HEK293 (cell line): Measurements from ENCODE around the gene SLC25A45.
A peak's percentile ranks its signal among the peaks of the same experiment; 100 is the strongest.

Source experiments
- BCL11A ChIP-seq: fragments of 450-650 bp; formaldehyde crosslinking; IDR thresholded peaks from 2 replicates; pipeline ENCODE4 v1.5.1; 2016; ENCODE audit warnings: low read depth, missing biosample characterization, missing genetic modification characterization
- INSM2 ChIP-seq: fragments of 450-650 bp; formaldehyde crosslinking; IDR thresholded peaks from 2 replicates; pipeline ENCODE4 v1.5.1; 2016; ENCODE audit warnings: missing biosample characterization, missing genetic modification characterization
- KLF16 ChIP-seq: fragments of 450-650 bp; formaldehyde crosslinking; IDR thresholded peaks from 2 replicates; pipeline ENCODE4 v1.5.1; 2017; ENCODE audit warnings: missing biosample characterization, missing genetic modification characterization
- PRDM1 ChIP-seq: fragments of 450-650 bp; formaldehyde crosslinking; IDR thresholded peaks from 2 replicates; pipeline ENCODE4; 2016; ENCODE audit warnings: missing biosample characterization, missing genetic modification characterization
- PRDM2 ChIP-seq: fragments of 450-650 bp; formaldehyde crosslinking; IDR thresholded peaks from 2 replicates; pipeline ENCODE4 v1.5.1; 2016; ENCODE audit warnings: missing biosample characterization, missing genetic modification characterization, borderline replicate concordance
- REST ChIP-seq: fragments of 450-650 bp; formaldehyde crosslinking; IDR thresholded peaks from 2 replicates; pipeline ENCODE4 v1.5.1; 2016; ENCODE audit warnings: missing biosample characterization, missing genetic modification characterization
- SCRT1 ChIP-seq: fragments of 450-650 bp; formaldehyde crosslinking; IDR thresholded peaks from 2 replicates; pipeline ENCODE4 v1.5.1; 2016; ENCODE audit warnings: missing biosample characterization, missing genetic modification characterization, borderline replicate concordance
- SCRT2 ChIP-seq: fragments of 450-650 bp; formaldehyde crosslinking; IDR thresholded peaks from 2 replicates; pipeline ENCODE4 v1.5.1; 2016; ENCODE audit warnings: missing biosample characterization, missing genetic modification characterization
- TCF7L2 ChIP-seq: IDR thresholded peaks from 2 replicates; pipeline ENCODE4 v1.6.1; 2011; ENCODE audit warnings: low read depth, mild to moderate bottlenecking, inconsistent platforms, low read length, moderate library complexity, borderline replicate concordance
- TRIM28 ChIP-seq: IDR thresholded peaks from 2 replicates; pipeline ENCODE4 v1.6.1; 2011; ENCODE audit warnings: low read length, control low read depth, borderline replicate concordance
- YY1 ChIP-seq: fragments of 450-650 bp; formaldehyde crosslinking; IDR thresholded peaks from 2 replicates; pipeline ENCODE4 v1.5.1; 2018; ENCODE audit warnings: missing biosample characterization, missing genetic modification characterization
- ZFP37 ChIP-seq: fragments of 450-650 bp; formaldehyde crosslinking; IDR thresholded peaks from 2 replicates; pipeline ENCODE4 v1.5.1; 2016; ENCODE audit warnings: missing biosample characterization, missing genetic modification characterization
- ZIC2 ChIP-seq: fragments of 450-650 bp; formaldehyde crosslinking; IDR thresholded peaks from 2 replicates; pipeline ENCODE4 v1.5.1; 2016; ENCODE audit warnings: missing biosample characterization, missing genetic modification characterization
- ZNF132 ChIP-seq: fragments of 450-650 bp; formaldehyde crosslinking; IDR thresholded peaks from 2 replicates; pipeline ENCODE4 v1.5.1; 2017; ENCODE audit warnings: missing biosample characterization, missing genetic modification characterization, borderline replicate concordance
- ZNF146 ChIP-seq: fragments of 450-650 bp; formaldehyde crosslinking; IDR thresholded peaks from 2 replicates; pipeline ENCODE4 v1.5.1; 2016; ENCODE audit warnings: missing biosample characterization, missing genetic modification characterization
- ZNF202 ChIP-seq: fragments of 450-650 bp; formaldehyde crosslinking; IDR thresholded peaks from 2 replicates; pipeline ENCODE4 v1.5.1; 2016; ENCODE audit warnings: missing biosample characterization, missing genetic modification characterization, borderline replicate concordance
- ZNF223 ChIP-seq: fragments of 450-650 bp; formaldehyde crosslinking; IDR thresholded peaks from 2 replicates; pipeline ENCODE4 v1.5.1; 2016; ENCODE audit warnings: missing biosample characterization, missing genetic modification characterization
- ZNF335 ChIP-seq: fragments of 450-650 bp; formaldehyde crosslinking; conservative IDR thresholded peaks from 2 replicates; pipeline ENCODE4 v1.5.1; 2016; ENCODE audit warnings: missing biosample characterization, missing genetic modification characterization
- ZNF394 ChIP-seq: fragments of 450-650 bp; formaldehyde crosslinking; IDR thresholded peaks from 2 replicates; pipeline ENCODE4 v1.5.1; 2016; ENCODE audit warnings: missing biosample characterization, missing genetic modification characterization, mild to moderate bottlenecking, moderate library complexity, borderline replicate concordance
- ZNF404 ChIP-seq: fragments of 450-650 bp; formaldehyde crosslinking; IDR thresholded peaks from 2 replicates; pipeline ENCODE4 v1.5.1; 2017; ENCODE audit warnings: missing biosample characterization, missing genetic modification characterization
- ZNF48 ChIP-seq: fragments of 450-650 bp; formaldehyde crosslinking; IDR thresholded peaks from 2 replicates; pipeline ENCODE4 v1.5.1; 2016; ENCODE audit warnings: missing biosample characterization, missing genetic modification characterization
- ZNF692 ChIP-seq: fragments of 450-650 bp; formaldehyde crosslinking; IDR thresholded peaks from 2 replicates; pipeline ENCODE4 v1.5.1; 2016; ENCODE audit warnings: missing biosample characterization, missing genetic modification characterization
- ZNF704 ChIP-seq: fragments of 450-650 bp; formaldehyde crosslinking; IDR thresholded peaks from 2 replicates; pipeline ENCODE4 v1.5.1; 2016; ENCODE audit warnings: missing biosample characterization, missing genetic modification characterization
- ZNF76 ChIP-seq: fragments of 450-650 bp; formaldehyde crosslinking; IDR thresholded peaks from 2 replicates; pipeline ENCODE4; 2016; ENCODE audit warnings: low read depth, missing biosample characterization, missing genetic modification characterization, borderline replicate concordance
- ZNF837 ChIP-seq: fragments of 450-650 bp; formaldehyde crosslinking; IDR thresholded peaks from 2 replicates; pipeline ENCODE4 v1.5.1; 2016; ENCODE audit warnings: missing biosample characterization, missing genetic modification characterization
- ZNF843 ChIP-seq: fragments of 450-650 bp; formaldehyde crosslinking; IDR thresholded peaks from 2 replicates; pipeline ENCODE4 v1.5.1; 2016; ENCODE audit warnings: missing biosample characterization, missing genetic modification characterization

SLC25A45 gene

GRCh38 chr11:65421794-65422632, 39.6 kb upstream of the SLC25A45 start (continued):
- TF ChIP-seq ZNF692 (tag by site-specific recombination) (no peak), TRIM28 (no peak), ZNF202 (tag by site-specific recombination) (no peak), ZNF335 (tag by site-specific recombination) (no peak; the same call in 1 of the 2 replicates), ZNF394 (tag by site-specific recombination) (no peak), SCRT2 (tag by site-specific recombination) (peak; percentile 87), YY1 (peak; percentile 47; the same call in 1 of the 2 replicates), ZNF843 (0 out of 2 replicates have a peak, but pooled peaks have one; percentile 58), ZIC2 (tag by site-specific recombination) (peak; percentile 97), PRDM1 (tag by site-specific recombination) (no peak), ZNF404 (tag by site-specific recombination) (0 out of 2 replicates have a peak, but pooled peaks have one; percentile 37), TCF7L2 (no peak), ZNF146 (peak; percentile 11; the same call in 1 of the 2 replicates), ZNF223 (tag by site-specific recombination) (no peak), ZNF704 (tag by site-specific recombination) (no peak), ZNF48 (tag by site-specific recombination) (no peak), ZNF837 (tag by site-specific recombination) (no peak), REST (tag by site-specific recombination) (no peak), ZNF76 (tag by site-specific recombination) (peak; percentile 42; the same call in 1 of the 2 replicates), ZFP37 (tag by site-specific recombination) (no peak), PRDM2 (no peak), KLF16 (tag by site-specific recombination) (no peak), ZNF132 (tag by site-specific recombination) (no peak), INSM2 (tag by site-specific recombination) (peak; percentile 59; the same call in 1 of the 2 replicates), BCL11A (tag by site-specific recombination) (peak; percentile 85), SCRT1 (tag by site-specific recombination) (no peak)
